HepG2 (cell line): ENCODE results near the gene ZNF416. TPM values are rescaled to one million over a fixed set of nuclear protein-coding genes. Genes with fewer than 3 reads are reported as not detected.

ENCODE experiments used
- ATF5 ChIP-seq: sonication (generic); formaldehyde crosslinking; IDR thresholded peaks from 2 replicates; pipeline ENCODE4 v1.4.0; 2020; ENCODE audit warnings: mild to moderate bottlenecking, low read depth, missing genetic modification reagents
- ATF7 ChIP-seq, 2 experiments: fragments of 450-650 bp in 1 of 2; sonication (generic) in 1 of 2; formaldehyde crosslinking in 1 of 2; IDR thresholded peaks; 2 replicates each; pipeline versions ENCODE4 v1.4.0 to v1.6.1; 2016 to 2020; ENCODE audit warnings: antibody characterized with exemption in 1 of 2, mild to moderate bottlenecking in 1 of 2, missing genetic modification reagents in 1 of 2
- MAZ ChIP-seq, 2 experiments: sonication (generic) in 1 of 2; formaldehyde crosslinking in 1 of 2; IDR thresholded peaks; 2 replicates each; pipeline versions ENCODE4 v1.5.0 to v1.6.1; 2012 to 2020; ENCODE audit warnings: low read depth in 2 of 2, mild to moderate bottlenecking in 2 of 2, borderline replicate concordance in 1 of 2, improper control_type of control experiment in 1 of 2, low read length in 1 of 2, missing genetic modification reagents in 1 of 2, moderate library complexity in 1 of 2
- NCOA2 ChIP-seq: sonication (generic); formaldehyde crosslinking; IDR thresholded peaks from 2 replicates; pipeline ENCODE4 v1.8.0; 2022; ENCODE audit warnings: inconsistent platforms
- NFKBIZ ChIP-seq: IDR thresholded peaks from 2 replicates; pipeline ENCODE4 v1.6.1; 2018; ENCODE audit warnings: missing genetic modification reagents, missing compliant biosample characterization
- NR2F6 ChIP-seq, 2 experiments: IDR thresholded peaks; 2 replicates each; pipeline ENCODE4 v1.6.1; 2016; ENCODE audit warnings: antibody characterized with exemption in 1 of 2, mild to moderate bottlenecking in 1 of 2
- PAXIP1 ChIP-seq: sonication (generic); formaldehyde crosslinking; conservative IDR thresholded peaks from 2 replicates; pipeline ENCODE4 v1.4.0; 2020; ENCODE audit warnings: mild to moderate bottlenecking, missing genetic modification reagents, moderate library complexity
- RBM39 ChIP-seq: fragments of 200-400 bp; formaldehyde crosslinking; IDR thresholded peaks from one replicate; pipeline ENCODE4 v1.6.1; 2018; ENCODE audit warnings: antibody characterized with exemption, mild to moderate bottlenecking, low read depth, low read length; ENCODE audit not compliant: poor library complexity, severe bottlenecking
- RCOR2 ChIP-seq: IDR thresholded peaks from 2 replicates; pipeline ENCODE4 v1.6.1; 2016; ENCODE audit warnings: missing biosample characterization, missing genetic modification reagents
- RERE ChIP-seq: IDR thresholded peaks from 2 replicates; pipeline ENCODE4 v1.6.1; 2016; ENCODE audit warnings: low read depth, missing genetic modification reagents, missing compliant biosample characterization
- RNF2 ChIP-seq: fragments of 450-650 bp; conservative IDR thresholded peaks from 2 replicates; pipeline ENCODE4 v1.6.1; 2016; ENCODE audit warnings: low read depth
- ZFP82 ChIP-seq: sonication (generic); formaldehyde crosslinking; IDR thresholded peaks from 2 replicates; pipeline ENCODE4 v1.5.1; 2020; ENCODE audit warnings: mild to moderate bottlenecking, missing genetic modification reagents, borderline replicate concordance
- ZGPAT ChIP-seq: IDR thresholded peaks from 2 replicates; pipeline ENCODE4 v1.6.1; 2016; ENCODE audit warnings: mild to moderate bottlenecking
- ZNF576 ChIP-seq: sonication (generic); formaldehyde crosslinking; IDR thresholded peaks from 2 replicates; pipeline ENCODE4 v1.4.0; 2020; ENCODE audit warnings: mild to moderate bottlenecking, missing genetic modification reagents
- ZNF724P ChIP-seq: sonication (generic); formaldehyde crosslinking; IDR thresholded peaks from 2 replicates; pipeline ENCODE4 v1.8.0; 2022; ENCODE audit warnings: missing genetic modification reagents, borderline replicate concordance
- polyA plus RNA-seq, 8 experiments: library from polyadenylated mRNA; depleted of rRNA in 3 of 8; stranded (reverse) in 7 of 8; unstranded in 1 of 8; fragments of >200 nt; fragmentation: Illumina TruSeq in 4 of 8; extraction: Trizol in 4 of 8; gene quantifications; 2 replicates each; pipeline versions ENCODE4 v1.2.1 to v1.2.3, GENCODE V29; 2011 to 2016; ENCODE audit warnings: low read depth in 4 of 8, missing spikeins in 1 of 8, mixed read lengths in 1 of 8; ENCODE audit not compliant: insufficient read depth in 1 of 8
- total RNA-seq, 5 experiments: library from RNA; depleted of rRNA; stranded (reverse); fragments of >200 nt; fragmentation: Illumina TruSeq; extraction: Trizol; gene quantifications; 2 replicates each; pipeline ENCODE4 v1.2.3, GENCODE V29; 2016; ENCODE audit warnings: low read depth in 1 of 5

ZNF416 gene
- total and polyA plus RNA-seq, 2 of the 13 experiments (the other 11 are each of a cell fraction or from before 2014, with no cell fraction given): 1.5 to 5.3 TPM

GRCh38 chr19:57527136-57527881 is 51.4 kb downstream of the ZNF416 start, which contains the start of gene ZNF549 (continued):
- TF ChIP-seq RCOR2: no peak
- TF ChIP-seq PAXIP1 (CRISPR knock-in tag): no peak; the same call in 1 of the 2 replicates
- peak; percentile 25; the same call in 1 of the 2 replicates for TF ChIP-seq NCOA2
- TF ChIP-seq ZNF576 (CRISPR knock-in tag): no peak
- TF ChIP-seq NR2F6 (IDR thresholded peaks at IDR 0.05): no peak
- peak; percentile 9; the same call in 1 of the 2 replicates for TF ChIP-seq NR2F6 (CRISPR knock-in tag; IDR thresholded peaks at IDR 0.05)
- TF ChIP-seq ATF5 (CRISPR knock-in tag): no peak
- 0 out of 2 replicates have a peak, but pooled peaks have one; percentile 32 for TF ChIP-seq ZFP82
- peak; percentile 67; the same call in 1 of the 2 replicates for TF ChIP-seq ZGPAT (CRISPR knock-in tag)
- no peak for TF ChIP-seq NFKBIZ (CRISPR knock-in tag)
- TF ChIP-seq MAZ (IDR thresholded peaks at IDR 0.05; ENCODE audit: borderline replicate concordance, low read depth, low read length): 0 out of 2 replicates have a peak, but pooled peaks have one; percentile 40
- peak; percentile 79; the same call in 1 of the 2 replicates for TF ChIP-seq MAZ (CRISPR knock-in tag; IDR thresholded peaks at IDR 0.05; ENCODE audit: low read depth)
- no peak for TF ChIP-seq ATF7 (IDR thresholded peaks at IDR 0.05)
- TF ChIP-seq ATF7 (CRISPR knock-in tag; IDR thresholded peaks at IDR 0.05): 0 out of 2 replicates have a peak, but pooled peaks have one; percentile 62
- no peak for TF ChIP-seq RERE
- TF ChIP-seq RBM39: no peak
- no peak; the same call in 1 of the 2 replicates for TF ChIP-seq ZNF724P
- peak; percentile 73 for TF ChIP-seq RNF2
